MV-4-11 (cell line): Measurements from ENCODE around the gene ZDHHC14.
A peak's percentile ranks its signal among the peaks of the same experiment; 100 is the strongest.

ENCODE experiments used
- DNase-seq: peaks from one replicate; lab custom pipeline; 2025; lab: John Stamatoyannopoulos, UW

The ZDHHC14 gene

DNA sequence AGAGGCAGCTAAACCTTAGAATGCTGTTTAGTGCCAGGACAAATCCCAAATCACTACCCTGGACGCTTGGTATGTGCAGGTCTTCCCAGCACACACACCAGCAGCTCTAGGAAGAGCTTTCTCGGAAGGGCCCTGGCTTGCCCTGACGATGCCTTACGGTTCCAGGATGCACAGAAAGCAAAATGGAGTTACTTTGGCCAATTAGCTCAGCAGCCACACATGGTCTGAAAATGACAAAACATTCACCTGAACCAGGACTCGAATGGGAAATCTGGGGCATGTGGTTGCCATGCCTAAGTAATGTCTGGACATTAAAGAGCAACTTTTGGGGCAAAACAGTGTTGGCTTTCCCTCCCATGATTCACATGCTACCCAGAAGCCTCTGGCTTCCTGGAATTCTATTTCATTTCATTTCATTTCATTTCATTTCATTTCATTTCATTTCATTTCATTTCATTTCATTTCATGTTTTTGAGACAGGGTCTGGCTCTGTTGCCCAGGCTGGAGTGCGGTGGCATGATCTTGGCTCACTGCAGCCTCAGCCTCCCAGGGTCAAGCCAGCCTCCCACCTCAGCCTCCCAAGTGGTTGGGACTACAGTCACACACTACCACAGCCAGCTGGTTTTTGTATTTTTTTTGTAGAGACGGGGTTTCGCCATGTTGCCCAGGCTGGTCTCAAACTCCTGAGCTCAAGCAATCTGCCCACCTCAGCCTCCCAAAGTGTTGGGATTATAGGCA is 153.3 kb downstream of the ZDHHC14 start:
- no peak for DNase-seq

DNA sequence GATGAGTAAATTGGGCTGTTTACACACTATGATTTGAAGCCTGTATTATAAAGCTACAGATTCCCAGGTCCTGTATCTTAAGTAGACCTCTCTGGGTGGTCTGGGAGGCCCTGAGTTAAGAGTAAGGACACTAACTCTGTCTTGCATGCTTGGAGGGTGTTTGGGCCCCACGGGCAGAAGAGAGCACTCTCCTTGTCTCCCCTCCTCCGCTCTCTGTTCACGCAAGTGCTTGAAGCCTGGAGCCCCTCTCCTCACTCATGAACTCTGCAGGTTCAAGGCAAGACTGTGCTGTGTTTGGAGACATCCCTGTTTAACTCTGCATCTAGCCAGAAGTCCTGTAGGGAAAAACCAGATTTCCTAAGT is 154.0 kb downstream of the ZDHHC14 start:
- no peak for DNase-seq

DNA sequence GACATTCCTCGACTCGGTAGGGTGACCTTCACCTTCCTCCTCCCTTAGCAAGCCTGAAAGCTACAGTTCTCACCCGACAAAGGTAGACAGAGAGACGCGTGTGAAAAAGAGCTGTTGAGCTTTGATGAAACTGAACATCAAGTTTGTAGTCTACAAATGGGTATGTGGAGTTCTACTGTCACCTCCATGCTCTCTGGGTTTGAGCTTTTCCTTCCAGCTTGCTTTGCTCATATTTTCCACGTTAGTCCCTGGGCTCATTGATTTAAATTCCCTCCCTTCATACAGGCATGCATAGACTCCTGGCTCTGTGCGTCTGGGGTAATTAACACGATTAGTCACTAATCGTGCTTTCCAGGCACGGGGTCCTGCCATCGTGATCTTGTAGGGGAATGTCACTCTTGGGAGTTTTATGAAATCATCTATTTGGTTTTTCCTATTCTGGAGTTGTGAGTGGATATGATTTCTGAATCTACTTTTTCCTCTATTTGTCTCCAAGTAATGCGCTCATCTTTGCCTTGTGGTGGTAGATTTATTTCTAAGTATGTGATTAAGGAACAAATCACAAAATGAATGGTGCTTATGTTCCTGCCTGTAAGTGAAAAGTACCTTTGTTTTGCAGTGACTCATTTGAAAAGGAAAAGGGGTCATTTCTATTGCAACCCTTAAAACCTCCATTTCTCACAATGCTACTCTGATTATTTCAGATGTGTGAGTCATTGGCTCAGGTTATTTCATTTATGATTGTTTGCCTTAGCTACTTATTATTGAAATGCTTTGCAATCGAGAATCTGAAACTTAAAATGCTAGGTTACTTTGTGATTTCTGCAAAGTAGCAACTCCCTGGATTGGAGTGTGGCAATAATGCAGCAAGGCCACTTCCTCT is 154.6 kb downstream of the ZDHHC14 start:
- DNase-seq = peak; percentile 88

DNA sequence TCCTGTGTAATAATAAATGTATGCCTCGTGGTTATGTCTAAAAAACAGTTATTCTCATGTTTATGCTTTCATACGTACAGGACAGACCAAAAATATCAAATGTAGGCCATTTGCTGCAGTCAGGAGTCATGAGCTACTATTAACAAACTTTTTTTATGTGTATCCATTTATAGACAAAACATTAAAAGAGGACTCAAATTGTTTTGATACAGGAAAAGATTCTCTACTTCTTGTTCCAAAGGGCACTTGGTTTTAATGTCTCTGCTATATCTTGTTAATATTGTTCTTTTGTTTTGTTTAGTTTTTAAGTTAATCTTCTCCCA is 155.2 kb downstream of the ZDHHC14 start:
- DNase-seq = no peak

DNA sequence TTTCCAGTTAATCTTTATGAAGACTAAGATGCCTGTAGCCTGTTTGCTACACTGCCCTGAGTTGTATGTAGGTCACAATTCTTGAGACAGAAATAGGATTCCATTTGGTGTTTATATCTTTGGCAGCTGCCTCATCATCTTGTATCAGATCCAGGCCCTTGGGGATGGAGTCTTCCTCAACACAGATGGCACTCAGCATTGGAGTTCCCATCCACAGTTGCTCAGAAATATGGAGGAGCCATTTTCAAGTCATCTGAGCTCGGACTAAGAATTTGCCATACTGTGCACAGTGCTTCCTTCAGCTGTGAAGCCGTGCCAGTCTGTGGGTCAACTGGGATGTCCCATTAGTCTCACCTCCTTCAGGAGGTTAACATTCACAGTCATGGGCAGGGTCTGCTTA is 156.6 kb downstream of the ZDHHC14 start:
- no peak for DNase-seq

DNA sequence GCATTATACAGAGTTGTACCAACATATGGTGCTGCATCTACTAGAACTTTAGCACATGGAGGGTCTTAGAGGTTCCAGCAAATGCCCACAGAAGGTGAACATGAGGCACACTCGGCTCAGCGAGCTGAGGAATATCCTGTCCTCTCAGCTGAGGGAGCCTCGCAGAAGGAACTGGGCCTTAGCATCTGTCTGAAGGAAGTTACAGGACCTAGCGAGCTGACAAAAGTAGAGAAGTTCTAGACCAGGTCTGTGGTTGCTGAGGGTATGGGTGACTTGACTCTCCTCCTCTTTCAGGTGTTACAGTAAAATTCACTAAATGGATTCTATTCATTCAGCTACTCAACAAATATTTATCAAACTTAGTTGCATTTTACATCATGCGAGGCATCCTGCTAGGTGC is 157.2 kb downstream of the ZDHHC14 start:
- DNase-seq = no peak

DNA sequence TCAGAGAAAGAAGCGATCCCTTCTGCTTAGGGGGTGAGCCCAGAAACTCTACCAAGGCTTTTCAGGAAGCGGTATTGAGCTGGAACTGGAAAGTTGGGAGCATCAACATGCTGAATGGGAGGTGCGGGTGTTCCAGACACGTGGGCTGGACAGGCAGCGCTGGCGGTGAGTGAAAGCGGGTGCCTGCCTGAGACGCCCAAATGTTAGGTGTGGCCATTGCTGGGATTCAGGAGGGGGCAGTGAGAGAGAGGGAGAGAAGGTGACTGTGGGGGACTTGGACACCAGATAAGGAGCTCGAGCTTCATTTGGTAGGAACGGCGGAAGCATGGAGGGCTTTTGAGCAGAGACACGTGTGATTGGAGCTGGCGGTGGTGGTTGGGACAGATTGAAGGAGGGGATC is 157.7 kb downstream of the ZDHHC14 start:
- no peak for DNase-seq

DNA sequence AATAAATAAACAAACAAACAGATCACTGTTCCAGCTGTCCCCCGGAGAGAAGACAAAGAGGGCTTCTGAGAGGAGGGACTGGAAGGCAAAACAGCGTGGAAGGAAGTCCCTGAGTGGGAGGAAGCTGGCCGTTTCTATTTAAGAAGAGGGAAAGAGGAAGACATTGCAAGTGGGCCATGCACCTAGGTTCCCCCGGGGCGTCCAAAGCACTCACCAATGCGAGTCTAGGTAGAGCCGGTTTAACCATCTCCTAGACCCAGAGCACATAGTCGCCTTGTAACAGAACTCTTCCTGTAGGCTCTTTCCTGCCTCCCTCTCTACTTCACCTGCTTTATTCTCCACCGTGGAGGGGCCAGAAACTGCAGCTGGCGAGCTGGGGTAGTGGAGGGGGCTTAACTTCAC is 158.4 kb downstream of the ZDHHC14 start:
- DNase-seq = no peak

DNA sequence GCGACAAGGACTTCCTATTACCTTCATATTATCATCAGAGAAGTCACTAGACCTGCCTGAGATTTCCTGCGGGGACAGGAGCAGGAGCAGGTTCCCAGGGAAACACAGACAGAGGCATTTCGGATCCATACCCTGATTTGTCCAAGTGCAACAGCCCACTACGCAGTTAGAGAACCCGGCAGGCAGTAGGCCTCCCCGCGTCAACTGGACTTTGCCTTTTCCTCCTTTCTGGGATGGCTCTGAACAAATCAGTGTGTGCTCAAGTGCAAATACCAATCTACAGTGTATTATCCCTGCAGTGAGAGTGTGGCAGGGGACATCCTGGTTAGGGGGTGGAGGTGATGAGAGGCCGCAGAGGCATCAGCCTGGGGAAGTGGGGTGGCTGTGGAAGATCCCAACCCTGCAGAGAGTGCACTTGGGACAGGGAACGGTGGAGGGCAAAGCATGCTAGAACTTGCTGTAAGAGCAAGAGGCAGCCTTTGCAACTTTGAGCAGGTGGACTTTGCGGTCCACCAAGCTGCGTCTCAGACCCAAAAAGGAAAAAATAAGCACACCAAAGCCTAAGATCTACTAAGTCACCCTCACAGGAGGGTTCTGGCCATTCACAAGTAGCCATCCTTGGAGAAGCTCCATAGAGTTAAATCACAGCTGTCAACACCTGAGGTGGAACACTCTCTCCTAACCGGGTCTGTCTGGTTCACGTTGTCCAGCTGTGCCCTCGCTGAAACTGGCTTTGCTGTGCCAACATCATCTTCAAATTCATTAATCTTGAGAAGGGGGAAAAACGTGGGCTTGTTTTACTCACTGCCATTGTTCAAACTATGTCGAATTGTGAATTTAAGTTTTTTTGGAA is 159.1 kb downstream of the ZDHHC14 start:
- no peak for DNase-seq

DNA sequence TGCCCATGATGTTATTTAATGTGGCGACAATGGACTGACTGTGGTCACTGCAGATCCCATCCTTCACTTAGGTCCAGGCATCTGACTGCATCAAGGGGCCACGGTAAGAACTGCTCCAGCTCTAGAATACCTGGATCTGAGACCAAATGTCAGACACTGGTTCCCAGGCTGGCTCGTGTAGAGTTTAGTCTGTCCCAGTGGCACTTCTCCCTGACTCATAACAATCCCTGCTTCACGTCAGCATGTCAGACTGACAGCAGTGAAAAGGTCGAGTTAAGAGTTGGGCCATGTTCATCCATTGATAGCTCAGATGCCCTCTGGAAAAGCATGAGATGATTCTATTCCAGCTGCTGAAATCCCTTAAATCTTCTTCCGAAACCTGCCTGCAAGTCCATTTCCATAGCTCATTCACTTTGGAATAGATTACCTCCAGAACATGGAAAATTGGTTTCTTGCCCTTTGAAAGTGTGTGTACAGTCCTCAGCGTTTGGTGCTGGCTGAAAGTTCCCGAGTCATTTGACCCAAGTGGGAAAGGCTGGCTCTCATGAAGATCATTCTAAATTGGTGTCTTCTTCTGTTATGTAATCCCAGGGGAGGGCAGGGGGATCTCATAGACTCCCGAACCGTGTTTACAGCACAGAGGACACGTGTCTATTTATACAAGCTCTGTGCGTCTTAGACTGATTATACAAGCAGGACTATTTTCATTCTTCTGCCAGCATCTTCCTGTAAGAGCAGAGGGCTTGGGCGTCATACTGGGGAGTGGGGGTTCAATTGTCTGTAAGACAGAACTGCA is 160.8 kb downstream of the ZDHHC14 start:
- DNase-seq = no peak

DNA sequence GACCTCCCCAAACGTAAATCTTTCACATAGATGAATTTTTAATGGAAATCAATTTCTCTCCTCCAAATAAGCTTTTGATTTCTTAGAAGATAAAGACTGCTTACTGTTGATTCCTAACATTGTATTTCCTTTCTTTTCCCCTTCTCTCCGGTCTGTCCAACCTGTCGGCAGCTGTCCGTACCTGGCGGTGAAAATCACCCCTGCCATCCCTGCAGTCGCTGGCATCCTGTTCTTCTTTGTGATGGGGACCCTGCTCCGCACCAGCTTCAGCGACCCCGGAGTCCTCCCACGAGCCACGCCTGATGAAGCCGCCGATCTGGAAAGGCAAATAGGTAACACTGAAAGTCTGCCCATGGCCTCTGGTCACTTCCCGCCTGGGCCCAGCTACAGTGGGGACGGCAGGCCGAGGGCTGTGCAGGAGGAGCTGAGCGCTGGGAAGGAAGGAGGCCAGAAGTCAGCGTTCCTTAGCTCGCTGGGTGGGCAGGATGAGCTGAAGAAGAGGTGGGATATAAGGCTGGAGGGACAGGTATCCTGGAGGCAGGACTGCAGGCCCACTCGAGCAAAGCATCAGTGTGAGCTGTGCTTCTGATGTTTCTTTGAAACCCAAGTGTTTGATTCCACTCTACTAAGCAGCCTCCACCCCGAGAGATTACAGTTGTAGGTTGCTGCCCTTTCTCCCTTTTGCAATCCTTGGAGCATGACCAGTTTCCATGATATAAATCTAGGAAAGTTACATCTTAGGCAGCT is 161.6 kb downstream of the ZDHHC14 start:
- DNase-seq = no peak

DNA sequence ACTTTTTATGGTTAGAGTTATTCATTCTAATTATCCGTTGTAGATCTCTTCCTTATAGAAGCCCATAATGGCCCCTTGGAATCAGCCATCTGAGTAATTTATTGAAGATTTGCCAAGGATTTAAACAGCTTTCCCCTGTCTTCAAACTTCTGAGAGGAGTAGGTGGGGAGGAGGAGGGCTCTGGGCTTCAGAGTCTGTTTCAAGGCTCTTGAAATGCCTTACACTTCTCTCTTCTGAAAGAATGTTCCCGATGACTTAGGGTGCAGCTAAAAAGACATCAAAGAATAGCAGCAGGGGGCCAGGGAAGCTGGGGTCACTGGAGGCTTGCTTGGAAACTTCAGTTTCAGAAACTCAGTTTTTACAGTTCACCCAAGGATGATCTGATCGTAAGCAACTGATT is 165.3 kb downstream of the ZDHHC14 start:
- no peak for DNase-seq

DNA sequence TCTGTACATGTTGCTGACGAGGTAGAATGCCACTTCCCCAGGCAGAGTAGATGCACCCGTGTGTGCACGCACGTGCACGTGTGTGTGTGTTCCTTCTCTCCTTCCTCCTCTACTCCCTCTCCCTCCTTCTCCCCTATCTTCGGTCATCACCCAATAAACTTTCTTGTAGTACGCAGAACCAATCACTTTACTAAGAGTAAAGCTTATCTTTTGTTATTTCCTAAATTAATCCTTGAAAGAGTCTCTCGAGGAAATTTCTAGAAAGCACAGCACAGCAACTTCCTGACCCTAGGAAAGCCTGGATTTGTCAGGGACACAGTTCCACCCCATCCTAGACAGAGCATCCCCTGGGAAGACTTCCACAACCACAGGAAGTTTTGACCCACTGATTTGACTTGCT is 166.1 kb downstream of the ZDHHC14 start:
- no peak for DNase-seq

DNA sequence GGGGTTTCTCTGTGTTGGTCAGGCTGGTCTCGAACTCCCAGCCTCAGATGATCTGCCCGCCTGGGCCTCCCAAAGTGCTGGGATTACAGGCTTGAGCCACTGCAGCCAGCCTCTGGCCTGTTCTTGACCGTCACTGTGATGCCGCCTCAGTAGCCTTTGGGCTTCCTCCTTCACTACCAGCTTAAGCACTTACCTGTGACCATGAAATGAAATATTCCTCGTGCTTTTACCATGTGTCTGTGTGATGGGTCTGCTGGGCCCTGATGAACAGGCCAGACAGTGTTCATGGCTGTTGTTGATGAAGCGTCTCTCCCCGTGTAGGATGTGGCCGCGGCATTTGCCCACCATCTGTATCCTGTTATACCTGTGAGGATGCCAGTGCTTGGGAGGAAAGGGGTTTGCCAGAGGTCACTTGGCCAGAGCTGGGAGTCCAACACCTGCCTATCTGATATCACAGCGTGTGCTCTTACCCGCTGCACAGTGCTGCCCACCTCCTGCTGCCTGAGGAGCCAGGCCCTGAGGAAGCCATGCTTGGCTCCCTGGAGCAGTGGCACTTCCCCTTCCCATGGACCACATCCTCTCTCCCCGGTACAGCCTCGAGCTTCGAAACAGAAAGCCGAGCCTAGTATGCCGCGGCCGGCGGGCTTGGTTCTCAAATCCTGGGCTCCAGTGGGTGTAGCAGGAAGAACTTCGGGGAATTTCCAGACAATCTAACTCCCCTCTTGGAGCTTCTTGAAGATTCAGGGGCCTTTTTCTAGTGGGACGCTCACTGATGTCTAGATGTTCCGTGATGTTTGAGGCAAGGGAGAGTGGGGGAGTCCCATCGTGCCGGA is 167.9 kb downstream of the ZDHHC14 start:
- peak; percentile 82 for DNase-seq

DNA sequence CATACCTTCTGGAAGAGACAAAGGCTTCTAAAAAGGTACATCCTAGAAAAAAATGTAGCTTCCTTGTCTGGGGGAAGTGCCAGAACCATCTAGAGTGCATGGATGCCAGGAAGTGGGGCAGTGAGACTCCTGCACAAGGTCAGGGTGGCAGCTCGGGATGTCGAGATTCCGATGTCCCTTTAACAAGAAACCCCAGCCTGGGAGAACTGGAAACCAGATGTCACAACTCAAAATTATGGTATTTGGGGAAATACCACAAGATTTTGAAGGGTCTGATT is 168.4 kb downstream of the ZDHHC14 start:
- DNase-seq = no peak

DNA sequence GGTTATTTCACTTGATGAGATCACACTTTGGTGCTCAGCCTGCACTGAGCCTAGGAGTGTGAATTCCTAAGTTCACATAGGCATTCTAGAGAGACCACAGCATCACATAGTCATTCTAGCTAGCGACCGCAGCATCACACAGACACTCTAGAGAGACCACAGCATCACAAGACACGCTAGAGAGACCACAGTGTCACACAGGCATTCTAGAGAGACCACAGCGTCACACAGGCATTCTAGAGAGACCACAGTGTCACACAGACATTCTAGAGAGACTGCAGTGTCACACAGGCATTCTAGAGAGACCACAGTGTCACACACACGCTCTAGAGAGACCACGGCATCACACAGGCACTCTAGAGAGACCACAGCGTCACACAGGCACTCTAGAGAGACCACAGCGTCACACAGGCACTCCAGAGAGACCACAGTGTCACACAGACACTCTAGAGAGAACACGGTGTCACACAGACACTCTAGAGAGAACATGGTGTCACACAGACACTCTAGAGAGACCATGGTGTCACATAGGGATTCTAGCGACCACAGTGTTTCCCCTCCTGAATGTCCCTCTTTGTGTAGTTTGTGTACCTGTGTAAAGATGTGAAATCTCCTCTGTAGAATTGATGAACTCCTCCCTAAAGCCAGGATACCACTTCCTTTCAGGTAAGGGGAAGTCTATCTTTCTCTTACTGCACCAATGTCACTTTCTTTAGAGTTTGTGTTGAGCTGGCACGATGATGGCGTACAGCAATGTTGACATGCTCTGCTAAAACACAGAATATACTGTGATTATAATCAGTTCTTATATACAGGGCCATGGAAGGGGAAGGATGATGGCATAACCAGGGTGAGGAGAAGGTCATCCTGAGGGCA is 169.4 kb downstream of the ZDHHC14 start:
- DNase-seq = peak; percentile 37

DNA sequence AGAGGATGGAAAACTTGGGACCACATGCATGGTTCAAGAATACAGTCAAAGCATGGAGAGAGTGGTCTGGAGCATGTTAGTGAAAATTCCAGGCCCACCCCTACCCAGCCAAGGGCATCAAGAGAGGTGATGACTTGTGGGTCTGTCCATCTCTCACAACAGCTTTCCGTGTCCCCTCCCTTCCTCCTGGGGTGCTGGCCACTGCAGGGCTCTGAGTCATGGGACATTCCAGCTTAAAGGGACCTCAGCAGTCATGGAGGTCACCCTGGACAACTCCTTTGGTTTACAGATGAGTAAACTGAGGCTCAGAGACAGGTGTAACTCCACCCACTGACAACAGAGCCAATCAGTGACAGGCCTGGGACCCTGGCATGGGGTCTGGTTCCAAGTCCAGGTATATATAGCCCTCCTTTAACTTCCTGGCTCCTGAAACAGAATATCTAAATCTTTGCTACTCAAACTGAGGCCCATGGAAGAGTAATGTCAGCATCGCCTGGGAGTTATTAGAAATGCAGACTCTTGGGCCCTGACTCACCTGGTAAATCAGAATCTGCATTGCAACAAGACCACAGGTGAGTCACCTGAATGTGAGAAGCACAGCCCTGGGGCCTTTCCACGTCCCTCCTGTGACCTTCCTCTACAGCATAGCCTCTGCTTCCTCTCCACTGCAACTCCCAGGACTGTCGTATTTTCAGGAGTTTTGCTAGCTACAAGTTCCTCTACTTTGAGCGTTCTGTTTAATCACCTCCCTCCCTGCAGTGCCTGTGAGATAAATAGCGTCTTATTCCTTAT is 170.2 kb downstream of the ZDHHC14 start:
- DNase-seq = no peak

DNA sequence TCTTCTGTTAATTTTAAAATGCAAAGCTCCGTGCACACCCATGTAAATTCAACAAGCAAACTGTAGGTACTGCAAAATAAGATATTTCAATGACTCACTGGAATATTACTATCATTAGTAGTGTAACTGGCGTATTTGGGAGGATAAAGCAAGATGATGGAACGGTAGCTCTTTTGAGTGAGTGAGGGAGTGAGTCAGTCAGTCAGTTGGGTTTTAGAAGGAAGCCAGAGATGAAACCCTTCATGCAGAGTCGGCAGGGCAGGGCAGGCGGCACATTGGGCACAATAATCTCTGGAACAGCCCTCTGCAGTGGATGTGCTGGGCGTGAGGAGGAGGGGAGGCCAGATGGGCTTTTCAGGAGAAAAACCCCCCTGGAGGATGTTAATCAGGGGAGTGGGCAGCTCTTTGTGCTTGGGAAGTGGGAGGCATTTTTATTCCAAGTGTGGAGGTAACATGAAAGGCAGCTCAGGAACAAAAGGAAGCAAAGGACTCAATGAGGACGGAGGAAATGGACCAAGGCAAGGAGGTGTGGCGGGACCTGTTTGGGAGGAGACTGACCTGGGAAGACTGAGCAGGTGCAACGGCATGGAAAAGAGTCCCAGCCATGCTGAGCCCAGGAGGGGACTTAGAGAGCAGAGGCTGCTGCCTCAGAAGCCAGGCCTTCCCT is 171.2 kb downstream of the ZDHHC14 start:
- DNase-seq = no peak
